GM12878 (cell line): Measurements from ENCODE around the gene PELI1. TPM values are rescaled to one million over a fixed set of nuclear protein-coding genes. Genes with fewer than 3 reads are reported as not detected.

ENCODE experiments used
- ATAC-seq: fragments of 200-7000 bp; cut with Tn5 transposase; 3 replicates; pipeline ENCODE4 v1.9.1; 2020; ENCODE audit warnings: mild to moderate bottlenecking, moderate library complexity
- BruUV-seq: library from RNA; stranded (reverse); fragments of 400-500 nt; replicated peaks from 2 replicates; lab custom pipeline; 2021; lab: Mats Ljungman, UMichigan
- CTCF ChIA-PET: fragments of 300-600 bp; sonication (Branson Sonifier 250); formaldehyde crosslinking; extraction: SDS; loops from one replicate; lab custom pipeline; 2021; ENCODE audit warnings: inconsistent platforms; lab: Yijun Ruan, JAX
- POLR2A ChIA-PET: fragments of 350-600 bp; formaldehyde crosslinking; extraction: SDS; loops from one replicate; lab custom pipeline; 2021; ENCODE audit warnings: inconsistent platforms; lab: Charles Lee
- RAD21 ChIA-PET: fragments of 300-600 bp; sonication (Branson Sonifier 250); formaldehyde crosslinking; loops from one replicate; lab custom pipeline; 2023; ENCODE audit warnings: antibody characterized with exemption; ENCODE audit not compliant: unreplicated experiment; lab: Charles Lee
- SMC1A ChIA-PET: fragments of 300-600 bp; sonication (Branson Sonifier 250); formaldehyde crosslinking; loops from one replicate; lab custom pipeline; 2023; ENCODE audit not compliant: unreplicated experiment, uncharacterized antibody; lab: Charles Lee
- DNase-seq: peaks from one replicate; pipeline ENCODE4 v3.0.0-alpha.2; 2011; ENCODE audit warnings: low read depth, low spot score
- FAIRE-seq: peaks from 3 replicates; lab custom pipeline; 2011; peaks lifted over from hg19 to GRCh38; lab: Jason Lieb, UNC
- H2AFZ ChIP-seq: 2 replicates; pipeline ENCODE4 v1.6.0; 2011; ENCODE audit warnings: low read depth, low read length, control low read depth; ENCODE audit not compliant: control insufficient read depth
- H3K27ac ChIP-seq: 2 replicates; pipeline ENCODE4 v1.5.1; 2011; ENCODE audit warnings: control low read depth; ENCODE audit not compliant: control insufficient read depth, insufficient read depth
- H3K27me3 ChIP-seq, 2 experiments: replicated peaks in 1 of 2; 2 replicates each; pipeline versions ENCODE4 v1.6.0 to v1.6.1; 2011; ENCODE audit warnings: low read length in 1 of 2; ENCODE audit not compliant: control insufficient read depth in 2 of 2, insufficient read depth in 2 of 2
- H3K36me3 ChIP-seq, 2 experiments: 2 replicates each; pipeline ENCODE4 v1.5.1; 2011; ENCODE audit warnings: low read length in 1 of 2; ENCODE audit not compliant: control insufficient read depth in 2 of 2, insufficient read depth in 2 of 2
- H3K4me1 ChIP-seq: 2 replicates; pipeline ENCODE4 v1.6.1; 2011; ENCODE audit warnings: mild to moderate bottlenecking, low read length, moderate library complexity, mixed read lengths; ENCODE audit not compliant: control insufficient read depth, insufficient read depth
- H3K4me2 ChIP-seq: 2 replicates; pipeline ENCODE4 v1.6.0; 2011; ENCODE audit warnings: control low read depth; ENCODE audit not compliant: control insufficient read depth, insufficient read depth
- H3K4me3 ChIP-seq: fragments of 200-600 bp; sonication (generic); 2 replicates; pipeline ENCODE4 v1.5.1; 2016
- H3K79me2 ChIP-seq: 2 replicates; pipeline ENCODE4 v1.6.0; 2011; ENCODE audit warnings: low read length; ENCODE audit not compliant: control insufficient read depth, insufficient read depth
- H3K9ac ChIP-seq: 2 replicates; pipeline ENCODE4 v1.8.0; 2011; ENCODE audit warnings: low read length, control low read depth, mixed read lengths; ENCODE audit not compliant: control insufficient read depth, insufficient read depth
- H3K9me3 ChIP-seq: replicated peaks from 3 replicates; pipeline ENCODE4 v1.5.1; 2011; ENCODE audit warnings: mild to moderate bottlenecking, low read length; ENCODE audit not compliant: control insufficient read depth, insufficient read depth
- H4K20me1 ChIP-seq: 2 replicates; pipeline ENCODE4 v1.6.0; 2011; ENCODE audit not compliant: control insufficient read depth, insufficient read depth
- CBFB ChIP-seq: IDR thresholded peaks from 2 replicates; pipeline ENCODE4 v1.6.1; 2016; ENCODE audit warnings: antibody characterized with exemption, low read depth
- ESRRA ChIP-seq: IDR thresholded peaks from 2 replicates; pipeline ENCODE4 v1.6.1; 2012; ENCODE audit warnings: mild to moderate bottlenecking, low read length, improper control_type of control experiment
- EZH2 ChIP-seq: IDR thresholded peaks from 2 replicates; pipeline ENCODE4 v1.6.1; 2012; ENCODE audit warnings: low read depth, mild to moderate bottlenecking, control low read depth, inconsistent platforms, low read length, borderline replicate concordance; ENCODE audit not compliant: control insufficient read depth
- FOXM1 ChIP-seq: IDR thresholded peaks from 2 replicates; pipeline ENCODE4 v1.6.1; 2012; ENCODE audit warnings: low read depth, mild to moderate bottlenecking, inconsistent platforms, low read length, moderate library complexity
- GABPA ChIP-seq: IDR thresholded peaks from 2 replicates; pipeline ENCODE4 v1.6.1; 2014; ENCODE audit warnings: antibody characterized with exemption, low read depth, mild to moderate bottlenecking, inconsistent platforms
- HCFC1 ChIP-seq: fragments of 150-350 bp; IDR thresholded peaks from 2 replicates; pipeline ENCODE4 v1.6.1; 2014; ENCODE audit warnings: low read length
- MTA3 ChIP-seq: IDR thresholded peaks from 2 replicates; pipeline ENCODE4 v1.6.1; 2012; ENCODE audit warnings: low read length, inconsistent platforms, borderline replicate concordance
- WGBS: methylation state at CpG from one replicate; pipeline ENCODE4 v1.1.6; 2016; ENCODE audit warnings: low lambda C conversion rate; ENCODE audit not compliant: insufficient replicate concordance, insufficient coverage; ENCODE audit errors: missing lambda C conversion rate; 5-methylcytosine and 5-hydroxymethylcytosine counted together
- in situ Hi-C: fragments of 300-500 bp; cut with MboI; formaldehyde crosslinking; loops from 9 replicates; pipeline ENCODE4 v1.14.3; 2018; ENCODE audit warnings: mixed read lengths
- intact Hi-C: fragments of 100-400 bp; cut with micrococcal nuclease; formaldehyde crosslinking; loops from one replicate; pipeline ENCODE4 v1.14.2; 2022; ENCODE audit not compliant: unreplicated experiment
- polyA plus RNA-seq, 11 experiments: library from polyadenylated mRNA; depleted of rRNA in 4 of 11; unstranded in 6 of 11; stranded (reverse) in 5 of 11; fragments of >200 nt; fragmentation: Nextera tagmentation in 4 of 11; fragmentation: Illumina TruSeq in 1 of 11; extraction: Ambion mirVana in 4 of 11; extraction: Trizol in 1 of 11; gene quantifications; 1 replicate in 1 of 11; 2 replicates in 10 of 11; pipeline versions ENCODE4 v1.2.1 to v1.2.3, GENCODE V29; 2011 to 2016; ENCODE audit warnings: inconsistent platforms in 2 of 11, missing spikeins in 2 of 11, low read depth in 1 of 11
- total RNA-seq, 4 experiments: library from RNA; depleted of rRNA in 3 of 4; stranded (reverse); fragments of >200 nt in 3 of 4; fragmentation: Illumina TruSeq in 1 of 4; extraction: Trizol in 1 of 4; gene quantifications; 2 replicates each; pipeline versions ENCODE4 v1.2.1 to v1.2.3, GENCODE V29; 2013 to 2021
- TF ChIP-seq, protein P1 (sequence below): fragments of 450-650 bp; IDR thresholded peaks from 2 replicates; pipeline ENCODE4 v1.6.1; 2017; ENCODE audit warnings: antibody characterized with exemption, mild to moderate bottlenecking, moderate library complexity

The PELI1 gene
- total and polyA plus RNA-seq, 10 of the 15 experiments (the other 5 are each of a cell fraction or from before 2014, with no cell fraction given): 12.1 to 92.0 (median 39.8) TPM

DNA sequence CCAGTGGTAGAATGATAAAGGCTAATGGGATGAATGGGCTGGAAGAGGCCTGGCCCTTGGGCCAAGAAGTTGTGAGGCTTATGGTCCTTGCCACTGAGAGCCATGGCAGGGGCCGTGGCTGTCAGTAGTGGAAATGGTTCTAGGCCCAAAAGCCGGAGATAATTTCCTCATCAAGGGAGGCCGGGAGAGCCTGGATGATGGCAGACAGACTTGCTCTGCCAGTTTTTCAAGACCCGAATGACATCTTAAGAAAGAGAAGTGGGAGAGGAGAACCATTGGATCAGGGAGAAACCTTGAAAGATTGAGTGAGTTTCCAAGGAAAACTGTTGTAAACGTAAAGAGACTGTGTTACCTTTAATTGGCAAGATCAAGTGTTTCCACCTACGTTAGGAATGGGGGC, 78.7 kb downstream of the PELI1 start (continued):
- no peak for TF ChIP-seq FOXM1
- TF ChIP-seq HCFC1: no peak
- no peak for TF ChIP-seq EZH2

DNA sequence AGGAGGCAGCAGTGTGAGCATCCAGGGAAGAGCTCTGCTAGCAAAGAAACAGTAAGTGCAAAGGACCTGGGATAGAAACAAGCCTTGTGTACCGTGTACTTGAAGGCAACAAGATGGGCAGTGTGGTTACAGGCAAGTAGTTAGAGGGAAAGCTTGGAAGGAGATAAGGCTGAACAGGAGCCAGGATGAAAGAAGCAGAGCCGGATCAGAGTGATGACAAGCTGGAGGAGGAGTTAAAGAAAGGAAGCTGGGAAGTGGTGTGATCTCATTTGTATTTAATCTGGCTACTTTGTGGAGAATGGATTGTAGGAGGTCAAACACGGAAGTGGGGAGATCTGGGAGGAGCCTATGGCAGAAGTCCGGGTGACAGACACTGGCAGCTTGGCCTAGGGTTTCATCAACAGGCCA, 80.3 kb downstream of the PELI1 start:
- Histone ChIP-seq H4K20me1 (no peaks in the 10 kb centered on the region), H3K27ac (no peak overlapping the region), H3K4me1 (peaks cover 24% of the 10 kb centered on the region; the same call in 1 of the 2 replicates), H3K9me3 (no peaks in the 10 kb centered on the region), H3K4me2 (no peak overlapping the region), H3K27me3 (no peaks in the 10 kb centered on the region), H3K36me3 (no peaks in the 10 kb centered on the region), H2AFZ (no peak overlapping the region), H3K4me3 (no peak overlapping the region), H3K79me2 (no peaks in the 10 kb centered on the region), H3K9ac (no peak overlapping the region)
- no TSS peak for BruUV-seq
- no peak for FAIRE-seq
- intact Hi-C loops: no loop called here
- TF ChIP-seq ESRRA (no peak), CBFB (no peak), MTA3 (no peak), GABPA (no peak)
- TF ChIP-seq, protein P1, sequence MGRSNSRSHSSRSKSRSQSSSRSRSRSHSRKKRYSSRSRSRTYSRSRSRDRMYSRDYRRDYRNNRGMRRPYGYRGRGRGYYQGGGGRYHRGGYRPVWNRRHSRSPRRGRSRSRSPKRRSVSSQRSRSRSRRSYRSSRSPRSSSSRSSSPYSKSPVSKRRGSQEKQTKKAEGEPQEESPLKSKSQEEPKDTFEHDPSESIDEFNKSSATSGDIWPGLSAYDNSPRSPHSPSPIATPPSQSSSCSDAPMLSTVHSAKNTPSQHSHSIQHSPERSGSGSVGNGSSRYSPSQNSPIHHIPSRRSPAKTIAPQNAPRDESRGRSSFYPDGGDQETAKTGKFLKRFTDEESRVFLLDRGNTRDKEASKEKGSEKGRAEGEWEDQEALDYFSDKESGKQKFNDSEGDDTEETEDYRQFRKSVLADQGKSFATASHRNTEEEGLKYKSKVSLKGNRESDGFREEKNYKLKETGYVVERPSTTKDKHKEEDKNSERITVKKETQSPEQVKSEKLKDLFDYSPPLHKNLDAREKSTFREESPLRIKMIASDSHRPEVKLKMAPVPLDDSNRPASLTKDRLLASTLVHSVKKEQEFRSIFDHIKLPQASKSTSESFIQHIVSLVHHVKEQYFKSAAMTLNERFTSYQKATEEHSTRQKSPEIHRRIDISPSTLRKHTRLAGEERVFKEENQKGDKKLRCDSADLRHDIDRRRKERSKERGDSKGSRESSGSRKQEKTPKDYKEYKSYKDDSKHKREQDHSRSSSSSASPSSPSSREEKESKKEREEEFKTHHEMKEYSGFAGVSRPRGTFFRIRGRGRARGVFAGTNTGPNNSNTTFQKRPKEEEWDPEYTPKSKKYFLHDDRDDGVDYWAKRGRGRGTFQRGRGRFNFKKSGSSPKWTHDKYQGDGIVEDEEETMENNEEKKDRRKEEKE: no peak
- ChIA-PET SMC1A (interaction anchor here (1.2 to 3.4 kb wide), 5 partner anchors 10 to 265 kb away, joined by 4 to 22 read pairs (median 9); no protein-coding TSS in a partner anchor), RAD21 (interaction anchor here (0.5 to 2.7 kb wide), 3 partner anchors 40 to 264 kb away, joined by 3 to 13 read pairs (median 3); no protein-coding TSS in a partner anchor), POLR2A (interaction anchor here (0.6 to 1.5 kb wide), 3 partner anchors 23 to 40 kb away, joined by 3 read pairs; no protein-coding TSS in a partner anchor), CTCF (interaction anchor here (0.8 to 1.5 kb wide), 4 partner anchors 38 to 424 kb away, joined by 3 to 5 read pairs (median 4); no protein-coding TSS in a partner anchor)
- DNase-seq: no peak
- in situ Hi-C loops: no loop called here
- ATAC-seq: no peak; the same call in 2 of the 3 replicates
- WGBS: 84% methylated on average over 4 of the region's 4 CpGs
